GM19463 (cell line): ENCODE data around the gene SNORC.

Experiments used
- ATAC-seq: cut with Tn5 transposase; IDR thresholded peaks from one replicate; pipeline ENCODE4 v1.9.1; 2021; ENCODE audit warnings: mild to moderate bottlenecking, moderate library complexity; ENCODE audit not compliant: unreplicated experiment

The SNORC gene

GRCh38 chr2:232925153-232925820 is 55.2 kb downstream of the SNORC start:
- no peak for ATAC-seq

- ATAC-seq = no peak
Observed at GRCh38 chr2:232925821-232926156, 55.7 kb downstream of the SNORC start.

- ATAC-seq = no peak
Observed at GRCh38 chr2:232926431-232926939, 56.4 kb downstream of the SNORC start.

GRCh38 chr2:232927032-232927792 is 57.1 kb downstream of the SNORC start:
- ATAC-seq = no peak

GRCh38 chr2:232927793-232928550 is 57.9 kb downstream of the SNORC start:
- ATAC-seq = no peak
